Activated CD4-positive, alpha-beta T cell treated with anti-CD3 and anti-CD28 coated beads for 36 hours (primary cell): ENCODE measurements around the gene PRPF8. TPM values are rescaled to one million over a fixed set of nuclear protein-coding genes. Genes with fewer than 3 reads are reported as not detected.
"Not testable (repeated sequence)": the region's sequence is repeated elsewhere in the genome, so short reads cannot be mapped to it uniquely, and the experiment has no call there.

ENCODE experiments used
- ATAC-seq: fragments of 200-7000 bp; cut with Tn5 transposase; one replicate; pipeline ENCODE4 v1.10.0; 2021; ENCODE audit warnings: mild to moderate bottlenecking, moderate library complexity
- CTCF ChIA-PET: fragments of 350-600 bp; sonication (Branson Sonifier 250); formaldehyde crosslinking; loops from one replicate; lab custom pipeline; 2021; ENCODE audit warnings: antibody characterized with exemption; lab: Charles Lee
- POLR2A ChIA-PET: fragments of 350-600 bp; sonication (Branson Sonifier 250); formaldehyde crosslinking; loops from one replicate; lab custom pipeline; 2021; ENCODE audit warnings: antibody characterized with exemption, inconsistent platforms; lab: Charles Lee
- DNase-seq: peaks from one replicate; pipeline ENCODE4 v3.0.0-alpha.2; 2020
- H3K27ac Mint-ChIP-seq: one replicate; pipeline ENCODE4 v1.8.0; 2021; ENCODE audit warnings: mixed read lengths
- H3K27me3 Mint-ChIP-seq: one replicate; pipeline ENCODE4 v1.8.0; 2021; ENCODE audit warnings: mixed read lengths
- H3K36me3 Mint-ChIP-seq: one replicate; pipeline ENCODE4 v1.8.0; 2021; ENCODE audit warnings: low read depth, mixed read lengths
- H3K4me1 Mint-ChIP-seq: one replicate; pipeline ENCODE4 v1.8.0; 2021; ENCODE audit warnings: mixed read lengths
- H3K4me3 Mint-ChIP-seq: one replicate; pipeline ENCODE4 v1.8.0; 2021; ENCODE audit warnings: mild to moderate bottlenecking, moderate library complexity, mixed read lengths
- H3K9me3 Mint-ChIP-seq: one replicate; pipeline ENCODE4 v1.8.0; 2021; ENCODE audit warnings: low read depth, mixed read lengths
- intact Hi-C, 2 experiments: fragments of 100-400 bp; cut with DNase I in 1 of 2; cut with micrococcal nuclease in 1 of 2; formaldehyde crosslinking; loops; one replicate each; pipeline versions ENCODE4 v1.14.2 to v1.15.1; 2022 to 2024; cut with DNase I, micrococcal nuclease
- total RNA-seq, 2 experiments: library from RNA; stranded (reverse); gene quantifications; one replicate each; pipeline ENCODE4 v1.2.3, GENCODE V29; 2021

PRPF8 gene
- total RNA-seq, 2 experiments from 2014 or later: 391 to 425 TPM

DNA sequence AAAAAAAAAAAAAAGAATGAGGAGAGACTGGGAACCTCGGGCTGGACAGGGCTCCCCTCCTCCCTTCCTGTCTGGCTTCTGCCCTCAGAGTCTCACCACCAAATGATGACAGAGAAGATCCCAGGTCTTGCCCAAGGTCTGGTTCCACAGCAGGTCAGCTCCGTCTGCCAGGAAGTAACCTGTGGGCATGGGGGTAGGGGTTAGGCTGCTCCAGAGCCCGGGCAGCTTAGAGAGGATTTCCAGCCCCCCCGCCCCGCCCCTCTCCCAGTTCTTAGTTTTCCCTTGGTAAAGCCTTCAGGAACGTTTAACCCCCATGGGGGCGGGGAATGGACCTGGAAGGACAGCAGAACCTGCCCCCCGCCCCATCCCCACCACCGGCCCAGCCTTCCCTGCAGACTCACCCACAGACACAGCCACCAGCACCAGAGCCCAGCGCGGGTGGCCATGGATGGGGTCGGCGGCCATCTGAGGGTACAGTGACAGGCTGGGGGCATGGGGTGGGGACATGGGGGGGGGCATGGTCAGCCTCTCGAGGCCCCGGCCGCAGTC is 24.8 kb upstream of the PRPF8 start:
- no peak overlapping the region for H3K4me3 Mint-ChIP-seq
- POLR2A ChIA-PET: no interaction called here
- CTCF ChIA-PET: no interaction called here

DNA sequence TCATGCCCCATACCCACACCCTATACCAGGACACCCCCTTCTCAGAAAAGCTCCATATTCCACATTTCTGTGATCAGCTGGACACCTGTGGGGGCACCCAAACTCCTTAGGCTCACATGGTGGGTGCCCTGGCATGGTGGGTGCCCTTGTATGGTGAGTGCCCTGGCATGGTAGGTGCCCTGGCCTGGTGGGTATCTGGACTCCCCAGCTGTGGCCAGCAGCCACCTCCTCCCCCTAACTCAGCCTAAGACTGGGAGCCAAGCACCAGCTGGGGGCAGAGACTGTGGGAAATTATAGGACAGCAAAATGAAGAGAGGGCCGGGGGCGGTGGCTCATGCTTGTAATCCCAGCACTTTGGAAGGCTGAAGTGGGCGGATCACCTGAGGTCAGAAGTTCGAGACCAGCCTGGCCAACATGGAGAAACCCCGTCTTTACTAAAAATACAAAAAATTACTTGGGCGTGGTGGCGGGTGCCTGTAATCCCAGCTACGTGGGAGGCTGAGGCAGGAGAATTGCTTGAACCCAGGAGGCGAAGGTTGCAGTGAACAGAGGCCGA is 24.2 kb upstream of the PRPF8 start:
- CTCF ChIA-PET: interaction anchor here (0.8 kb wide), 1 partner anchor 156 kb away, joined by 3 read pairs; no protein-coding TSS in a partner anchor
- H3K9me3 Mint-ChIP-seq, H3K36me3 Mint-ChIP-seq, ATAC-seq, H3K4me3 Mint-ChIP-seq, DNase-seq, intact Hi-C loops, H3K27ac Mint-ChIP-seq, POLR2A ChIA-PET: not testable (repeated sequence)
- H3K27me3 Mint-ChIP-seq: peaks cover 22% of the 10 kb centered on the region
- peaks cover 11% of the 10 kb centered on the region for H3K4me1 Mint-ChIP-seq

More for the DNA sequence above, 24.8 kb upstream of the PRPF8 start:
- H3K36me3 Mint-ChIP-seq: no peaks in the 10 kb centered on the region
- H3K27ac Mint-ChIP-seq: no peak overlapping the region
- ATAC-seq (no peak), DNase-seq (no peak)
- intact Hi-C loops: no loop called here
- H3K27me3 Mint-ChIP-seq: peaks cover 22% of the 10 kb centered on the region
- no peaks in the 10 kb centered on the region for H3K9me3 Mint-ChIP-seq
- peaks cover 14% of the 10 kb centered on the region for H3K4me1 Mint-ChIP-seq

DNA sequence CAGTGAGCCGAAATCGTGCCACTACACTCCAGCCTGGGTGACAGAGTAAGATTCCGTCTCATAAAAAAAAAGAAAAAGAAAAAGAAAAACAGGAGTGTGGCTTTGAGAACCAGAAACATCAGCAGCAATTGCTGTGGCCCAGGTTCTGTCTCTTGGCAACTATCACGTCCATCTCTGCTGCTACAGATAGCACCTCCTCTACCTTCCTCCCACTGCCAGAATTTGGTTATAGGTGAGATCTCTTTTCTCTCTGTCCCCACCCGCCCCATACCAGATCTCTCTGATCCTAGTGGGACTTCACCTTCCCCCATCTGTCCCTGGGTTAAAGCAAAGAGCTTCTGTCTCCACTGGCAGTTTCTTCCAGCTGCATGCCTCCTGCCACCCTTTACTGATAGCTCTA is 22.4 kb upstream of the PRPF8 start:
- H3K4me1 Mint-ChIP-seq: peaks cover 11% of the 10 kb centered on the region
- ATAC-seq (no peak), DNase-seq (no peak)
- H3K27ac Mint-ChIP-seq: no peak overlapping the region
- H3K4me3 Mint-ChIP-seq: no peak overlapping the region
- POLR2A ChIA-PET: no interaction called here
- intact Hi-C loops: no loop called here
- CTCF ChIA-PET: interaction anchor here (1.3 kb wide), 1 partner anchor 14 kb away, joined by 3 read pairs; no protein-coding TSS in a partner anchor
- H3K9me3 Mint-ChIP-seq: no peaks in the 10 kb centered on the region
- H3K27me3 Mint-ChIP-seq: peaks cover 24% of the 10 kb centered on the region
- no peaks in the 10 kb centered on the region for H3K36me3 Mint-ChIP-seq

DNA sequence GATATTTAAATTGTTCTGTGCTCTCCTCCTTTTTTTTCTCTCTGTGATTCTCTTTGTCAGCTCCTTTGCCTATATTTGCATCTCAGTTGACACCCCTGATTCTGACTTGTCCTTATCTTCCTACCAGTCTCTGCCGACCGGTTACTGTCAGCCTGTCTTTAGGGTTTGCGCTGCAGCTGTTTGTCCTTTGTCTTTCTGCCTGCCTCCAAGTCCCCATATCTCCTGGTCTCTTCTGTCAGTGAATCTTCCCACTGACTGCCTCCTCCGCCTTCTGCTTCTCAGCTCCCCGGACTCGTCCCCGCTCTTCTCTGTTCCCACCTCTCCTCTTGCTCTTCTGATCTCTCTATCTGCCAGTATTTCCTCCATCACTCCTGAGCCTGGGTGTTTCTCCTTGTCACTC is 20.3 kb upstream of the PRPF8 start:
- intact Hi-C loops: no loop called here
- H3K27ac Mint-ChIP-seq: no peak overlapping the region
- no peaks in the 10 kb centered on the region for H3K9me3 Mint-ChIP-seq
- DNase-seq (no peak), ATAC-seq (no peak)
- CTCF ChIA-PET: interaction anchor here (0.5 to 1.9 kb wide), 4 partner anchors 8 to 97 kb away, joined by 3 to 8 read pairs (median 5); no protein-coding TSS in a partner anchor
- no peak overlapping the region for H3K4me3 Mint-ChIP-seq
- POLR2A ChIA-PET: no interaction called here
- H3K27me3 Mint-ChIP-seq: peaks cover 24% of the 10 kb centered on the region
- H3K4me1 Mint-ChIP-seq: no peaks in the 10 kb centered on the region
- H3K36me3 Mint-ChIP-seq: no peaks in the 10 kb centered on the region

DNA sequence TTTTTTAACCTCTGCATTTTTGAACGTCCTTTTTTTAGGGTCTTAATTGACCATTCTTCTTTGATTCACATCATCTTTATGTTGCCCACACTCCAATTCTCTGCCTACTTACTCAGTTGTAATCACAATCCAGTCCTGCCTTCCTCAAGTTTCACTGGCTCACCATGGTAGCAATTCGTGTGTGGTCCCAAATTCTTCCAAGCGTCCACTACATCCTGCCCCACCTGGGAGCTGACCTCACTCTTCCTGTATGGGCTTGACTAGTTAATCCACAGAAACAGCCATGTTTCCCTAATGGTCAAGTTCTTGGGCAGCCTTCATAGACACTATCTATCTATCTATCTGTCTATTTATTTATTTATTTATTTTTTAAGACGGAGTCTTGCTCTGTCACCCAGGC is 18.4 kb upstream of the PRPF8 start:
- Mint-ChIP-seq H3K36me3 (no peaks in the 10 kb centered on the region), H3K9me3 (no peaks in the 10 kb centered on the region), H3K27me3 (peaks cover 21% of the 10 kb centered on the region), H3K4me1 (no peaks in the 10 kb centered on the region), H3K27ac (no peak overlapping the region), H3K4me3 (no peak overlapping the region)
- intact Hi-C loops: no loop called here
- CTCF ChIA-PET: interaction anchor here (1.9 kb wide), 1 partner anchor 10 kb away, joined by 8 read pairs; no protein-coding TSS in a partner anchor
- DNase-seq: no peak
- ATAC-seq: no peak
- POLR2A ChIA-PET: no interaction called here

DNA sequence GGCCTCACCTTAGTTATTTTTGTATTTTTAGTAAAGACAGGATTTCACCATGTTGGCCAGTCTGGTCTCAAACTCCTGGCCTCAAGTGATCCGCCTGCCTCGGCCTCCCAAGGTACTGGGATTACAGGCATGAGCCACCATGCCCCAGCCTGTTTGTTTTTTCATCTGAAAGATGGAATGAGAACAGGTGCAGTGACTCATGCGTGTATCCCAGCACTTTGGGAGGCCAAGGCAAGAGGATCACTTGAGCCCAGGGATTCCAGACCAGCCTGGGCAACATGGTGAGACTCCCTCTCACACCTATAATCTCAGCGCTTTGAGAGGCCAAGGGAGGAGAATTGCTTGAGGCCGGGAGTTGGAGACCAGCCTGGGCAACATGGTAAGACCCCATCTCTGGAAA is 15.2 kb upstream of the PRPF8 start:
- H3K27ac Mint-ChIP-seq, intact Hi-C loops, POLR2A ChIA-PET, H3K4me1 Mint-ChIP-seq, H3K36me3 Mint-ChIP-seq, CTCF ChIA-PET, DNase-seq, ATAC-seq, H3K9me3 Mint-ChIP-seq, H3K4me3 Mint-ChIP-seq, H3K27me3 Mint-ChIP-seq: not testable (repeated sequence)

DNA sequence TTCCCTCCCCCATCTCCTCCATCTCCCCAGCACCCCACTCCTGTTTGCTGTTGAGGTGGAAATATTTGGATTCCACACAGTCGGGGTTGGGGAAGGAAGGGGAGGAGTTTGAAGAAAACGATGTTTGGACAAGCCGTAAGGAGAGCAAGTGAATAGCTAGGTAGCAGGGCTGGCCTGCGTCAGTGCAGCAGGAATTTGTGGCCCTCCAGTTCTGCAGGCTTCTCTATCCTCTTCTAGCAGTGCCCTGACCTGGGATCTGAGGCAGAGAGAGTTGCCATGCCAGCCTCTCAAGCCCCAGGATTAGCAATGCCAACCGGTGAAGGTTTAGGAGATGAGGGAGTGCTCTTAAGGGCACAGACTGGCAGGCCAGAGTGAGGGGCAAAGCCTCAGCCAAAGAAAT is 13.0 kb upstream of the PRPF8 start:
- ATAC-seq (no peak), DNase-seq (no peak)
- no peaks in the 10 kb centered on the region for H3K36me3 Mint-ChIP-seq
- H3K27ac Mint-ChIP-seq: no peak overlapping the region
- POLR2A ChIA-PET: no interaction called here
- CTCF ChIA-PET: interaction anchor here (0.6 kb wide), 1 partner anchor 99 kb away, joined by 3 read pairs; no protein-coding TSS in a partner anchor
- no peaks in the 10 kb centered on the region for H3K9me3 Mint-ChIP-seq
- intact Hi-C loops: no loop called here
- H3K4me1 Mint-ChIP-seq: no peaks in the 10 kb centered on the region
- peaks cover 3% of the 10 kb centered on the region for H3K27me3 Mint-ChIP-seq
- H3K4me3 Mint-ChIP-seq: no peak overlapping the region

DNA sequence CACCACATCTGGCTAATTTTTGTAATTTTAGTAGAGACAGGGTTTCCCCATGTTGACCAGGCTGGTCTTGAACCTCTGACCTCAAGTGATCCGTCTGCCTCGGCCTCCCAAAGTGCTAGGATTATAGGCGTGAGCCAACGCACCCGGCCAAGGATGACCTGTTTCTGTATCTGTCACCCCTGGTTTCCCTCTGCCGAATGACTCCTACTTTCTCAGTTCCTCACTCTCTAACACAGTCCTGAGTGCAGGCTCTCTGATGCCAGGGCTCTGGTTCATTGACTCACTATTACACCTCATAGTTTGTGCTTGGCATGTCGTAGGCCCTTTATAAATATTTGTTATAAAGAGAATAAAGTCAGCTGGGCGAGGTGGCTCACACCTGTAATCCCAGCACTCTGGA is 10.7 kb upstream of the PRPF8 start:
- no peaks in the 10 kb centered on the region for H3K36me3 Mint-ChIP-seq
- H3K27me3 Mint-ChIP-seq: peaks cover 5% of the 10 kb centered on the region
- DNase-seq: no peak
- no peak overlapping the region for H3K4me3 Mint-ChIP-seq
- ATAC-seq: no peak
- intact Hi-C loops: no loop called here
- no peaks in the 10 kb centered on the region for H3K4me1 Mint-ChIP-seq
- peaks cover 2% of the 10 kb centered on the region for H3K9me3 Mint-ChIP-seq
- H3K27ac Mint-ChIP-seq: no peak overlapping the region
- CTCF ChIA-PET: no interaction called here
- POLR2A ChIA-PET: no interaction called here

DNA sequence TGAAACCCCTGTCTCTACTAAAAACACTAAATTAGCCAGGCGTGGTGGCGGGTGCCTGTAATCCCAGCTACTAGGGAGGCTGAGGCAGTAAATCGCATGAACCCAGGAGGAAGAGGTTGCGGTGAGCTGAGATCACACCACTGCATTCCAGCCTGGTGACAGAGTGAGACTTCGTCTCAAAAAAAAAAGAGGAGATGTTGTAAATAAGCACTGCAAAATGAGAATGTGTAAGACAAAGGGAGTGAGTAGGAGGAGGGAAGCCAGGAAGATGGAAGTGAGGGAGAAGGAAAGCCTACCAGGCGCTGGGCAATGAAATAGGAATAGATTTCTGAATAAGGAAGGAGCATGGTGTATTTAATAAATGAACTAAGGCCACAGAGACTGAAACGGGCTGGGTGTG is 8.7 kb upstream of the PRPF8 start:
- no peak for ATAC-seq
- Mint-ChIP-seq H3K4me1 (no peaks in the 10 kb centered on the region), H3K27ac (no peak overlapping the region), H3K27me3 (peaks cover 5% of the 10 kb centered on the region), H3K4me3 (no peak overlapping the region), H3K9me3 (peaks cover 2% of the 10 kb centered on the region), H3K36me3 (no peaks in the 10 kb centered on the region)
- no peak for DNase-seq
- ChIA-PET CTCF (interaction anchor here (0.6 kb wide), 2 partner anchors 57 to 975 kb away, joined by 3 read pairs; no protein-coding TSS in a partner anchor), POLR2A (no interaction called here)
- intact Hi-C loops: no loop called here

DNA sequence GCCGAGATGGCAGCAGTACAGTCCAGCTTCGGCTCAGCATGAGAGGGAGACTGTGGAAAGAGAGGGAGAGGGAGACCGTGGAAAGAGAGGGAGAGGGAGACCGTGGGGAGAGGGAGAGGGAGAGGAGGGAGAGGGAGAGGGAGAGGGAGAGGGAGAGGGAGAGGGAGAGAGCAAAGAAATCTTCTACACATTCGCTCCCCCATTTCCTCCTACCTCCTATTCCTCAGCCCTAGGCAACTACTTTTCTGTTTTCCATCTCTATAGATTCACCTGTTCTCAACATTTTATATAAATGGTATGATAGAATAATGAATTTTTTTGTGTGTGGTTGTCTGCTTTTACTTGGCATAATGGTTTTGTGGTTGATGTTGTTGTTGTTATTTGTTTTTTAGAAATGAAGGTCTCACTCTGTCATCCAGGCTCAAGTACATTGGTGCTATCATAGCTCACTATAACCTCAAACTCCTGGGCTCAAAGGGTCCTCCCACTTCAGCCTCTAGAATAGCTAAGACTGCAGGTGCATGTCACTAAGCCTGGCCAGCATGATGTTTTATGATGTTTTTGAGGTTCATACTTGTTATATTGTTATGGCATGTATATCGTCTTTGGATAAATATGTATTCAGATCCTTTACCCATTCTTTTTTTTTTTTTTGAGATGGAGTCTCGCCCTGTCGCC is 6.0 kb upstream of the PRPF8 start:
- Mint-ChIP-seq H3K4me1 (peaks cover 2% of the 10 kb centered on the region), H3K27me3 (peaks cover 5% of the 10 kb centered on the region), H3K27ac (no peak overlapping the region), H3K9me3 (peaks cover 2% of the 10 kb centered on the region), H3K4me3 (no peak overlapping the region), H3K36me3 (no peaks in the 10 kb centered on the region)
- intact Hi-C loops: no loop called here
- no peak for DNase-seq
- POLR2A ChIA-PET: no interaction called here
- CTCF ChIA-PET: no interaction called here
- ATAC-seq: no peak

DNA sequence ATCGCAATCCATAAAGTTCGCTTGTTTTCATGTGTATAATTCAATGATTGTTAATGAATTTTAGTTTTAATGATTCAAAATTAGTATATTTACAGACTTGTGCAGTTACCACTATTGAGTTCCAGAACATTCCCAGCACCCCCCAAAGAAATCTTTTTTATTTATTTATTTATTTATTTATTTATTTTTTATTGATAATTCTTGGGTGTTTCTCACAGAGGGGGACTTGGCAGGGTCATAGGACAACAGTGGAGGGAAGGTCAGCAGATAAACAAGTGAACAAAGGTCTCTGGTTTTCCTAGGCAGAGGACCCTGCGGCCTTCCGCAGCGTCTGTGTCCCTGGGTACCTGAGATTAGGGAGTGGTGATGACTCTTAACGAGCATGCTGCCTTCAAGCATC is 3.7 kb upstream of the PRPF8 start:
- POLR2A ChIA-PET: interaction anchor here (0.6 kb wide), 1 partner anchor 631 kb away, joined by 3 read pairs; no protein-coding TSS in a partner anchor
- DNase-seq, intact Hi-C loops, ATAC-seq, H3K27me3 Mint-ChIP-seq, H3K9me3 Mint-ChIP-seq, H3K4me3 Mint-ChIP-seq, H3K27ac Mint-ChIP-seq: not testable (repeated sequence)
- Mint-ChIP-seq H3K4me1 (peaks cover 16% of the 10 kb centered on the region), H3K36me3 (peaks cover 10% of the 10 kb centered on the region)
- CTCF ChIA-PET: interaction anchor here (0.7 kb wide), 1 partner anchor 125 kb away, joined by 4 read pairs; no protein-coding TSS in a partner anchor
